ENCODE data around the gene LPO.

Gene LPO

DNA sequence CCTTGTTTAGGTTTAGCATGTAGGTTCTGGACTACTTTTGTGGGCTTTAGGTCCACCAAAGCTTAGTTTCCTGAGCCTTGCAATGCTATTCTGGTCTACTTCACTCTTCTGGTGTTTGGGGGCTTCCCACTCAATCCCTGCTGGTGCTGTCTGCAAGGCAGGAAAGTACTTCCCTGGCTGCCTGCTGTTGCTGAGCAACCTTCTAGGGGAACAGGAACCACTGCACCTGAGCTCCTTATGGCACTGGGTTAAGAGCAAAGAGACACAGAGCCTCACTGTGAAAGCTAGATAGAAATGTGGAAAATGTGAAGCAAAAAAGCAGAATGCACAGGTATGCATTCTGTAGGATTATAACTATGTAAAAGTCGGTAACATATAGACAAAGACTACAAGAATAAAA is 25.4 kb downstream of the LPO start:
- DNase-seq (ENCODE audit: low read depth) = no peak

- DNase-seq (ENCODE audit: low read depth) = no peak
These were observed 26.2 kb downstream of the LPO start for GRCh38 chr17:58264407-58265103.

- no peak for DNase-seq (ENCODE audit: low read depth)
These were observed 26.9 kb downstream of the LPO start for GRCh38 chr17:58265271-58265670.

GRCh38 chr17:58265902-58266875 is 27.8 kb downstream of the LPO start:
- no peak for DNase-seq (ENCODE audit: low read depth)

DNA sequence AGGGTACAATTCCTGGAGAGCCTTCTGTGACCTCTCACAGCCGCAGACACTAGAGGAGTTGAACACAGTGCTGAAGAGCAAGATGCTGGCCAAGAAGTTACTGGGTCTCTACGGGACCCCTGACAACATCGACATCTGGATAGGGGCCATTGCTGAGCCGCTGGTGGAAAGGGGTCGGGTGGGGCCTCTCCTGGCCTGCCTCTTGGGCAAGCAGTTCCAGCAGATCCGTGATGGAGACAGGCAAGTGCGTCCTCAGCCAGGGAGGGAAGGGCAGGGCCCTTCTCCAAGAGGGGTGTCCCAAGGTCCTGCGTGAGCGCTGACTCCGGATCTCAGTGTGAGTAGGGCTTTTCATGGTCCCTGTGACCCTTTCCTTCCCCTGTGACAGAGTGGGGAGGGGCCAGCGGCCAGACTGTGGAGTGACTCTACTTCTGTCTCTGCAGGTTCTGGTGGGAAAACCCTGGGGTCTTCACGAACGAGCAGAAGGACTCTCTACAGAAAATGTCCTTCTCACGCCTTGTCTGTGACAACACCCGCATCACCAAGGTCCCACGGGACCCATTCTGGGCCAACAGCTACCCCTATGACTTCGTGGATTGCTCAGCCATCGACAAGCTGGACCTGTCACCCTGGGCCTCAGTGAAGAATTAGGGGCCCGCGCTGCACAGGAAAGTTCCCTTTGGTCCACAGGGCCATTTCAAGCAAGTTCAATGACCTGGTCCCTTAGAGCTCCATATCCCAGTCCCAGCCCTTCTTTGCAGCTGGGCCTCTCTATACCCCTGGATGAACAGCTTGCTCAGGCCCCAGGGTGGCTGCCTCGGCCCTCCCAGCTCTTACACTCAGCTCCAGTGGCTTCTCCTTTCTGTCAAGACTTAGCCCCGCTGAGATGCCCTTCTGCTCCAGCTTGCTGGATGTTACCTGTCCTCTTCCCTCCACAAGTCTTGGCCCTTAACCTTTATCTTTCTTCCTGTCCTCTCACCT is 29.3 kb downstream of the LPO start:
- DNase-seq (ENCODE audit: low read depth) = no peak

GRCh38 chr17:58268326-58268725 is 29.9 kb downstream of the LPO start:
- no peak for DNase-seq (ENCODE audit: low read depth)

DNA sequence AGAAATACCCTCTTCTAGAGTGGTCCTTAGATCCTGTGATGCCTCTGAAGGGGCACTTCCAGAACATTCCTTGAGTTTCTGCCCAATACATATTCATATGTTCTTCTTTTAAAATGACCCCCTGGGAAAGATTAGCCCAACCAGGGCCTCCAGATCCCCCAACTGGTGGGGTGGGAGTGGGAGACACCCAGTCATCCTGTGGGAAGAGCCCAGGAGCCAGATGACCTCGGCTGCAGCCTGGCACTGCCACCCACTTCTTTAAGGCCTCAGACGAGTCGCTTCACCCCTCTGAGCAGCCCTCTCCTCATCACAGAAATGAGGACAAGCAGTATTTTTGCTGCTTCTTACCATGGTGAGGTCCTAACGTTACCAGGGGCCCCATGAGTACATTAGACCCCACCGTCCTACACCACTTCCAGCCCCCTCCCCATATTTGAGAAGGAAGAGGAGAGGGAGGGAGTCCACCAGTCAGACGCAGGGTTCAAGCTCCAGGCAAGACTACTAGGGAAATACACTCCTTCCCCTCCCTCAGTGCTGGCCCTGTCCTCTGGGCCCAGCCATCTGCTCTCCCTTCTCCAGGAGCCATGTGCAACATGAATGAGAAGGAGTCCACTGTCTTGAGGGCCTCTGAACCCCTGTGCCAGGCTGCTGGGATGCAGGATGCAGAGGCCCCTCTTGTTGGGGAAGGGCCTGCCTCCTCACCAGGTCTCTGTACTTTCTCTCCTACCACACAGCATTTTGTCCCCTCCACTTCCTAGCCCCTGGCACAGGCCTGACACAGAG is 30.6 kb downstream of the LPO start:
- no peak for DNase-seq (ENCODE audit: low read depth)

DNA sequence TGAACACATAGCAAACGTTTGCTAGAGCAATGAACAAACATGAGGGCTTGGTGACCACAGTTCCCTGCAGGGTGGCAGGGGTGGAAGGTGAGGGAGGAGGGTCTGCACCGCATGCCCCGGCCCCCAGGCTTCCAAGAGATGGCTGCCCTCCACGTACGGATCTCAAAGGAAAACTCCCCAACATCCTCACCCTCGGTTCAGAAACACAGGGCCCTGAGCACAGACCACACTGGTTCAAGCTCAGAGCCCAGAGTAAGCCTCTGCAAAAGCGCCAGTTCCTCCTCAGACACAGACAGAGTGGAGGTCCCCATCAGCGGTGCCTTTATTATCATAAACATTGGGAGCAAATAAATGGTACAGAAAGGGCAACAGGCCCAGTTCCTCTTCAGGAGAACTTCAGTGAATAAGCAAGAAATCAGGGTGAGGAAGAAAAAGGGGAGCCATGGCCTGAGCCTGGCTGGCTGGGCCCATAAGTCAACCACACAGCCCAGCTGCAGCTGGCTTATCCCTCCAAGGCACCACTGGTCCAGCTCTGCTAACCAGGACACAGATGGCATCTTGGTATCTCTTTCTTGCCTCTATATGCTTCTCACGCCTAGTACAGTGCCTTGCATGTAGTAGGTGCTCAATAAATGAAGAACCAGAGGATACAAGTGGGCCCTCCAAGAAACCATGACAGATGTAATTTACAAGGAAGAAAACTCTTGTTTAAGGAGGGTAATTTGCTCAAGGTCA is 31.3 kb downstream of the LPO start:
- DNase-seq (ENCODE audit: low read depth) = no peak

DNA sequence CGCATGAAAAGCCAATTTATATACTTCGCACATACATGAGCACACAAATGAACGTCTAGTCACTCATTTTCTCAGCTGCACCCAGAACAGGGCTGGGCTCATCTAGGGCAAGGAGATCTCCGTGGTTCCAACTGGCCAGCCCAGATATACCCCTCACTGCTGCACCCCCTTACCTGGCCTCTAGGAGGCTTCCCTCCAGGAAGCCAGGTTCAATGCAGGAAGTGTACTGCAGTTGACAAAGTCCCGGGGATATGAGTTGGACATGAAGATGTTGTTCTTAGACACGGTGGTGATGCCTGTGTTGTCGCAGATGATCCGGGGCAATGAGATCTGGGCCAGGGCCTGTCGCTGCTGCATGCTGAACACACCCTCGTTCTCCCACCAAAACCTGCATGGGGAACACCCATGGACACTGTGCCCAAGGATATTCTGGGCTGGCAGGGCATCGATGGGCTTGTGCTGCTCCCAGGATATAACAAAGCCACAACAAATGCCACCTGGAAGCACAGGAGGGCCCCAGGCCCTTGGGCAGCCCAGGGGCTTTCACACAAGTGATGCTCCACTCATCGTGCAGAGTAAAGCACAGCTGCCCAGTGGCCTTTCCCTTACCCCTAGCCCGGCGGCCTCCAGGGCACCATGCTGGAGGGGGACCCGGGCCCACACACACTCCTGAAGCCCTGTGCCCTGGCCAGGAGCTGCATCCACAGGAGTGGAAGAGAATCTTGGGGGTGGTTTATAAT is 32.3 kb downstream of the LPO start:
- no peak for DNase-seq (ENCODE audit: low read depth)

DNA sequence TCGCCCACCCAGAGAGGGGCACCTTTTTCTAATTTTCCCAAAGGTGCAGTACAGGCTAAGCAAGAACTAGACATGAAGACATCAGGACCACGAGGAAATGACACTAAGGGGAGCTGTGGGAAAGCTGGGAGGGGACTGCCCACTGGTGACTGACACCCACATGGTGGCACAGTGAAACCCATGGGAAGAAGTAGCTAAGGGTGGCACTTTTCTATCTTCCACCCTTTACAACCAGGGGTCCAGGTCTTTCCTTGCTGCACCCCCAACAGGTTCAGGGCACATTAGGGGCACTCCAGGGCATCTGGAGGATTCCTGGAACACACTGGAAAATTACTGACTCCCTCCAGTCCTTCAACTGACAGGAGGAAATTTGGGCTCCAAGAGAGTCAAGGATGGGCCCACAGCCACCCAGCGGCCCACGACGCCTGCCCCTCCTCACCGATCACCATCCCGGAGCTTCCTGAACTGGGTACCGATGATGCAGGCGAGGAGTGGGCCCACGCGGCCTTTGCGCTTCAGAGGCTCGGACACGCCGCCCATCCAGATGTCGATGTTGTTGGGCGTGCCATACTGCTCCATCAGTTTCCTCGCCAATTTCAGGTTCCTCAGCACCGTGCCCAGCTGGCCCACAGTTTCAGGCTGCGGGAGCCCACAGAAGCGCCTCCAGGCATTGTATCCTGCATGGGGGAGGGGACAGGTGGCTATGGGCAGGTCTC is 33.0 kb downstream of the LPO start:
- DNase-seq (ENCODE audit: low read depth) = no peak

GRCh38 chr17:58272367-58273280 is 34.2 kb downstream of the LPO start:
- DNase-seq (ENCODE audit: low read depth) = no peak

- no peak for DNase-seq (ENCODE audit: low read depth)
These were observed 35.2 kb downstream of the LPO start for GRCh38 chr17:58273453-58274104.

DNA sequence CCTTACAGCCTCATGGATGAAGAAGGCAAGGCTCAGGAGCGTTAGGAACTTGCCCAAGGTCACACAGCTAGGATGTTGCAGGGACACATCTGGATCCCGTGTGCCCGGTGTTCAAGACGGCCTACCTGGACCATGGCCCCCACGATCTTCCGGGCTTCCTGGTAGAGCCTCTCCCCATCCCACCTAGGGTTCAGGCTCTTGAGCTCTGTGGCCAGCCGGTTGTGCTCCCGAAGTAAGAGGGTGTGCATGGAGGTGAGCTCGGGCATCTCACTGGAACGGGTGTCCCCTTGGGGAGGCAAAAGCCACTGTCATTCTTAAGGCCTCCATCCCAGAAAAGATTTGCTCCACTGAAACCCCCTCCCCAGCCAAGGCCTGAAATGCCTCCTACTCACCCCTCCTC is 37.0 kb downstream of the LPO start:
- DNase-seq (ENCODE audit: low read depth) = no peak

GRCh38 chr17:58276423-58276822 is 38.0 kb downstream of the LPO start:
- DNase-seq (ENCODE audit: low read depth) = no peak

GRCh38 chr17:58277107-58277801 is 38.9 kb downstream of the LPO start:
- no peak for DNase-seq (ENCODE audit: low read depth)

DNA sequence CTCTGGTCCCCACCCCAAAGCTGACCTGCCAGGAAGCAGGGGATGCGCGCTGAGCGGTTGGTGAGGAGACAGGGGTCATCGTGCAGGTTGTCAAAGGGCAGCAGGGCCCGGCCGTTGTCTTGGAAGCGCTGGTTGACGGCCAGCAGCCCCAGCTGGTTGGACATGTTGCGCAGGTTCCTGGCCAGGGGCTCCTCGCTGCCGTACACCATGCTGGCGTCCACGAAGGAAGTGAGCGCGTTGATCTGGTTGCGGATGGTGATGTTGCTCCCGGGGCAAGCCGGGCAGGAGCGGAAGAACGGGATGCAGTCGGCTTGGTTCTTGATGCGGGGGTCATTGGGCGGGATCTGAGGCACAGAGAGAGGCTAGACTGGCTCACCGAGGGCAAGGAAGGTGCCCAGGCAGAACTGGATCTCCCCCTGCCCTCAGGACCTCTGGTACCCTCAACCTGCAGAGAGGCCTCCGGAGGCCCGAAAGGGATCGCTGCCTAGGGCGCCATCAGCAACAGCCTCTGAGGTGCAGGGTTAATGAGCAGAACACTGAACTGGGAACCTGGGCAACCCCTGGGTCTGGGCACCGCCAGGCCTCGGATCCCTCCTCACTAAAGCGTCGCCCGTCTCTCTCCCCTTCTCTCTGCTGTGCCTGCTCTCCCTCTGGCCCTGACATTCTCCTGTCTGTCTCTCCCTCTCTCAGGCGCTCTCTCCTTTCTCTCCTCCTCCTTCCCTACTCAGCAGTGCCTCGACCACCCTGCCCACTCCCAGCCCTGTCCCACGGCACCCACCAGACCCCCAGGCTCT is 39.6 kb downstream of the LPO start:
- no peak for DNase-seq (ENCODE audit: low read depth)
